Effector memory CD8-positive, alpha-beta T cell (primary cell): ENCODE results near the gene TMEM214.

Experiments
- ATAC-seq: fragments of 150-1000 bp; cut with Tn5 transposase; replicated peaks from 2 replicates; pipeline ENCODE4 v1.10.0; 2021; ENCODE audit warnings: mild to moderate bottlenecking, moderate library complexity
- DNase-seq, 3 experiments: peaks; one replicate each; pipeline ENCODE4 v3.0.0; 2021
- H3K27ac Mint-ChIP-seq, 2 donors: one replicate each; pipeline ENCODE4 v1.8.0; 2022; ENCODE audit warnings: mild to moderate bottlenecking in 2 of 2, mixed read lengths in 2 of 2, moderate library complexity in 2 of 2
- H3K27me3 Mint-ChIP-seq, 2 donors: one replicate each; pipeline ENCODE4 v1.8.0; 2022; ENCODE audit warnings: mixed read lengths in 2 of 2
- H3K36me3 Mint-ChIP-seq: one replicate; pipeline ENCODE4 v1.8.0; 2022; ENCODE audit warnings: mild to moderate bottlenecking, moderate library complexity, mixed read lengths; ENCODE audit not compliant: insufficient read depth
- H3K4me1 Mint-ChIP-seq, 2 donors: one replicate each; pipeline ENCODE4 v1.8.0; 2022; ENCODE audit warnings: low read depth in 2 of 2, mixed read lengths in 2 of 2
- H3K4me3 Mint-ChIP-seq, 2 donors: one replicate each; pipeline ENCODE4 v1.8.0; 2022; ENCODE audit warnings: mild to moderate bottlenecking in 2 of 2, mixed read lengths in 2 of 2, moderate library complexity in 2 of 2
- H3K9me3 Mint-ChIP-seq, 2 donors: one replicate each; pipeline ENCODE4 v1.8.0; 2022; ENCODE audit warnings: mixed read lengths in 2 of 2

The TMEM214 gene

GRCh38 chr2:27081984-27082772 lies 49.4 kb downstream of the TMEM214 start:
- H3K4me1 Mint-ChIP-seq, result peaks cover 24 to 33% of the 10 kb centered on the region in 2 donors
- peak overlapping the region in 1 of 2 donors; percentile 79 for H3K4me3 Mint-ChIP-seq
- peak overlapping the region in 1 of 2 donors; percentile 83 for H3K27ac Mint-ChIP-seq
- no peaks in the 10 kb centered on the region for H3K9me3 Mint-ChIP-seq
- H3K36me3 Mint-ChIP-seq, result peaks cover 8% of the 10 kb centered on the region
- no peak for DNase-seq
- ATAC-seq, result no peak
- H3K27me3 Mint-ChIP-seq, result no peaks in the 10 kb centered on the region

- H3K36me3 Mint-ChIP-seq, result peaks cover 8% of the 10 kb centered on the region
- H3K27me3 Mint-ChIP-seq, result no peaks in the 10 kb centered on the region
- no peaks in the 10 kb centered on the region for H3K9me3 Mint-ChIP-seq
- ATAC-seq (no peak), DNase-seq (no peak)
- H3K27ac Mint-ChIP-seq, result no peak overlapping the region
- H3K4me3 Mint-ChIP-seq, result no peak overlapping the region
- peaks cover 24 to 32% of the 10 kb centered on the region in 2 donors for H3K4me1 Mint-ChIP-seq
Observed at GRCh38 chr2:27082773-27083409, 50.1 kb downstream of the TMEM214 start.

DNA sequence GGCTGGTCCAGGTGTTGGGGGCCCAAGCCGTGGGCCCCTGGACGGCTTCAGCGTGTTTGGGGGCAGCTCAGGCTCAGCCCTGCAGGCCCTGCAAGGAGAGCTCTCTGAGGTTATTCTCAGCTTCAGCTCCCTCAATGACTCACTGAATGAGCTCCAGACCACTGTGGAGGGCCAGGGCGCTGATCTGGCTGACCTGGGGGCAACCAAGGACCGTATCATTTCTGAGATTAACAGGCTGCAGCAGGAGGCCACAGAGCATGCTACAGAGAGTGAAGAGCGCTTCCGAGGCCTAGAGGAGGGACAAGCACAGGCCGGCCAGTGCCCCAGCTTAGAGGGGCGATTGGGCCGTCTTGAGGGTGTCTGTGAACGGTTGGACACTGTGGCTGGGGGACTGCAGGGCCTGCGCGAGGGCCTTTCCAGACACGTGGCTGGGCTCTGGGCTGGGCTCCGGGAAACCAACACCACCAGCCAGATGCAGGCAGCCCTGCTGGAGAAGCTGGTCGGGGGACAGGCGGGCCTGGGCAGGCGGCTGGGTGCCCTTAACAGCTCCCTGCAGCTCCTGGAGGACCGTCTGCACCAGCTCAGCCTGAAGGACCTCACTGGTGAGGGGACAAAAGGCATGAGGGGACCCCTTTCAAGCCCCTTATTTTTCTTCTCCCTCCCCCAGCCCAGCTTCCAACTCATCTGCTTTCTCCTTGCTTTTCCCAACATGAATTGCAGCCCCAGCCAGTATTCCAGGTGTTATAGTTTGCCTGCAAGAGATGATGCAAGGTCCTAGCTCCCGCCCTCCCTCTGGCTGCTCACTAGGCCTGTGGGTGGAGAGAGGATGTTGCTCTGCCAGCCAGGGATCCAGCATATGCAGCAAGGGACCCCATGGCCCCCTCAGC lies 50.9 kb downstream of the TMEM214 start:
- no peak for DNase-seq
- H3K27me3 Mint-ChIP-seq, result no peaks in the 10 kb centered on the region
- peak overlapping the region in 1 of 2 donors; percentile 10 for H3K4me3 Mint-ChIP-seq
- H3K9me3 Mint-ChIP-seq, result no peaks in the 10 kb centered on the region
- H3K4me1 Mint-ChIP-seq, result peaks cover 24 to 31% of the 10 kb centered on the region in 2 donors
- ATAC-seq, result no peak
- H3K27ac Mint-ChIP-seq, result no peak overlapping the region
- H3K36me3 Mint-ChIP-seq, result peaks cover 8% of the 10 kb centered on the region

DNA sequence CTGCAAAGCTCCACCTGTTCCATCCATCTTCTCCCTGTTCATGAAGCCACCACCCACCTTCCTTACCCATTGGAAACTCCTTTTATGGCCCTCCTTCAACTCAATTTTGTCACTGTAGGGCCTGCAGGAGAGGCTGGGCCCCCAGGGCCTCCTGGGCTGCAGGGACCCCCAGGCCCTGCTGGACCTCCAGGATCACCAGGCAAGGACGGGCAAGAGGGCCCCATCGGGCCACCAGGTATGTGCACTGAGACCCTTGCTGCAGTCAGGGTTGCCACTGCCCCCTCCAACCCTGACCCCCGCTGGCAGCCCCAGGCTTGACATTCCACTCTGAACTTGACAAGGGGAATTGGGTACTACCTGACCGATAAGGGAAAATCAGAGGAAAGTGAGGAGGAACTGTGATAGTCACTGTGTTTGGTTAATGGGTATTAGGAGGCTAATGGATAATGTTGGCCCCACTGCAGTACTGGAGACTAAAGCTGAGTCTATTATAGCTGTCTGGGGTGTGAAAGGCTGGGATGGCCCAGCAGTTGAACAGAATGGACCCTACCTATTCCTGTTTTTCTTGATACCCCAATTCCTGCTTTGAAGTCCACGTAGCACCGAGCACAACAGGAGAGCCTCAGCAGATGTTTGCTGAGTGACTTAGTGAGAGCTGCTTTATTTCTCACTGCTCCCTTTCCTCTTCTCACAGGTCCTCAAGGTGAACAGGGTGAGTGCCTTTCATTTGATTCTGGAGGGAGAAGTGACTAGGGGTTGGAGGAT lies 51.7 kb downstream of the TMEM214 start:
- Mint-ChIP-seq H3K27ac (no peak overlapping the region), H3K9me3 (no peaks in the 10 kb centered on the region)

GRCh38 chr2:27085062-27085672 lies 52.4 kb downstream of the TMEM214 start:
- peak overlapping the region; percentile 80 to 82 for H3K4me3 Mint-ChIP-seq
- no peaks in the 10 kb centered on the region for H3K27me3 Mint-ChIP-seq
- no peak for DNase-seq
- peaks cover 8% of the 10 kb centered on the region for H3K36me3 Mint-ChIP-seq
- peak overlapping the region; percentile 33 to 91 for H3K27ac Mint-ChIP-seq
- H3K4me1 Mint-ChIP-seq, result peaks cover 22 to 29% of the 10 kb centered on the region in 2 donors
- no peaks in the 10 kb centered on the region for H3K9me3 Mint-ChIP-seq
- no peak for ATAC-seq

More for the DNA sequence above, 51.7 kb downstream of the TMEM214 start:
- Mint-ChIP-seq H3K27me3 (no peaks in the 10 kb centered on the region), H3K4me3 (peak overlapping the region; percentile 10 to 82), H3K36me3 (peaks cover 8% of the 10 kb centered on the region), H3K4me1 (peaks cover 24 to 31% of the 10 kb centered on the region in 2 donors)
- DNase-seq, result no peak
- ATAC-seq, result no peak

DNA sequence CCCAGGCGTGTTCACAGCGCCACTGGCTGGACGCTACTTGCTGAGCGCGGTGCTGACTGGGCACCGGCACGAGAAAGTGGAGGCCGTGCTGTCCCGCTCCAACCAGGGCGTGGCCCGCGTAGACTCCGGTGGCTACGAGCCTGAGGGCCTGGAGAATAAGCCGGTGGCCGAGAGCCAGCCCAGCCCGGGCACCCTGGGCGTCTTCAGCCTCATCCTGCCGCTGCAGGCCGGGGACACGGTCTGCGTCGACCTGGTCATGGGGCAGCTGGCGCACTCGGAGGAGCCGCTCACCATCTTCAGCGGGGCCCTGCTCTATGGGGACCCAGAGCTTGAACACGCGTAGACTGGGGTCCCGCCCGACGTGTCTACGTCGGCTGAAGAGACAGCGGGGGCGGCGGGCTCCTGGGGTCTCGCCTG lies 52.9 kb downstream of the TMEM214 start:
- Mint-ChIP-seq H3K36me3 (peaks cover 8% of the 10 kb centered on the region), H3K9me3 (no peaks in the 10 kb centered on the region), H3K4me3 (peak overlapping the region; percentile 80 to 82), H3K27ac (peak overlapping the region; percentile 33 to 91), H3K4me1 (peaks cover 19 to 26% of the 10 kb centered on the region in 2 donors), H3K27me3 (no peaks in the 10 kb centered on the region)
- DNase-seq (no peak), ATAC-seq (no peak)

DNA sequence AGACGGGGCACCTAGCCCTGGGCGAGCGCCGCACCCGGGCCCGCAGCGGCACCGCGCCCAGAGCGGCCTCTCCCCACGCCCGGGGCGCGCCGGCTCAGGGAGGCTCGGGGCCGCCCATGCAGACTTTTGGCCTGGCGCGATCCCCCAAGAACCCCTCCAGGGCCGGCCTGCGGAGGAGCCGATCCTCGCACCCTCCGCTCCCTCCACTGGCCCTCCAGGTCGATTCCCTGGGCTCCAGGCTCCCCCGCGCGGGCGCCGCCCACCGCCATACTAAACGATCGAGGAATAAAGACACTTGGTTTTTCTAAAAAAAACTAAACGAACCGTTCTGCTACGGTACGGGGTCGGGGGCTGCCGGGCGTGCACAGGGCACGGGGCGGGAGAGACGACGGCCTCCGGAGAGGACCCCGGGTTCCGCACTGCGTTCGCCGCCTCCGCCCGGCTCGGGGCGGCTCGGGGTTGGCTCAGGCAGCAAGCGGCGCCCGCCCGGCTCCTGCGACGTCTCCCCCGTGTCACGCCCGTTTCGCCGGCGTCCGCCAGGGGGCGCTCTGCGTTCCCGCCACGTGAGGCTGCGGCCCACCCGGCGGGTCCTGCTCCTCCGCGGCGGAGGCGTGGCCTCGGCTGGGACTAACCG lies 53.4 kb downstream of the TMEM214 start:
- H3K36me3 Mint-ChIP-seq, result peaks cover 7% of the 10 kb centered on the region
- ATAC-seq, result peak; percentile 92
- no peaks in the 10 kb centered on the region for H3K27me3 Mint-ChIP-seq
- peak overlapping the region in 1 of 2 donors; percentile 91 for H3K27ac Mint-ChIP-seq
- H3K4me3 Mint-ChIP-seq, result peak overlapping the region; percentile 80 to 82
- H3K4me1 Mint-ChIP-seq, result peaks cover 14 to 21% of the 10 kb centered on the region in 2 donors
- H3K9me3 Mint-ChIP-seq, result no peaks in the 10 kb centered on the region
- peak; percentile 97 to 99 (median 99) for DNase-seq

GRCh38 chr2:27086724-27087593 lies 54.2 kb downstream of the TMEM214 start, which contains the start of gene KHK:
KHK (plus strand) TSS chr2:27086772; CDS start chr2:27087260, 488 bp downstream.
- DNase-seq (no peak), ATAC-seq (no peak)
- H3K36me3 Mint-ChIP-seq, result peaks cover 5% of the 10 kb centered on the region
- peak within 1 kb of the TSS; percentile 80 to 82 for H3K4me3 Mint-ChIP-seq
- peaks cover 8 to 15% of the 10 kb centered on the region in 2 donors for H3K4me1 Mint-ChIP-seq
- no peaks in the 10 kb centered on the region for H3K27me3 Mint-ChIP-seq
- no peaks in the 10 kb centered on the region for H3K9me3 Mint-ChIP-seq
- peak within 1 kb of the TSS; percentile 33 to 91 for H3K27ac Mint-ChIP-seq

DNA sequence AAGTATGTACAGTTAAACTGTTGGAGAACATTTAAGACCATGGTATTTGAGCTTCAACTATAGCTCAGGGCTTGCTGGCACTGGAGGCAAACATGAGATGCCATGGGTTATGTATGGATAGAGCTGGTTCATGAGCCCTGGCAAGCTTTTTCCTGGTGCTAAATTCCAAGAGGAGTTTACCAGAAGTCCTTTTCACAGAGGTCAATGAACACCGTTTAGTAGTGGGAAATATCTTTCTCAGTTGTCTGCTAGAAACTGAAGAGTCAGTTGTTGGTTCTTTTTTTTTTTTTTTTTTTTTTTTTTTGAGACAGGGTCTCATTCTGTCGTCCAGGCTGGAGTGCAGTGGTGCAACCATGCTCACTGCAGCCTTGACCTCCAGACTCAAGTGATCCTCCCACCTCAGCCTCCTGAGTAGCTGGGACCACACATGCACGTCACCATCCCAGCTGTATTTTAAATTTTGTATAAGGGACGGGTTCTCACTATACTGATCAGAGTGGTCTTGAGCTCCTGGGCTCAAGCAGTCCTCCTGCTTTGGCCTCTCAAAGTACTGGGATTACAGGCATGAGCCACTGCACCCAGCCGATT lies 55.2 kb downstream of the TMEM214 start:
- Mint-ChIP-seq H3K9me3 (no peaks in the 10 kb centered on the region), H3K27me3 (no peaks in the 10 kb centered on the region), H3K27ac (no peak overlapping the region), H3K4me1 (peaks cover 8 to 15% of the 10 kb centered on the region in 2 donors), H3K36me3 (peaks cover 5% of the 10 kb centered on the region), H3K4me3 (peak overlapping the region in 1 of 2 donors; percentile 80)
- DNase-seq (no peak), ATAC-seq (no peak)

DNA sequence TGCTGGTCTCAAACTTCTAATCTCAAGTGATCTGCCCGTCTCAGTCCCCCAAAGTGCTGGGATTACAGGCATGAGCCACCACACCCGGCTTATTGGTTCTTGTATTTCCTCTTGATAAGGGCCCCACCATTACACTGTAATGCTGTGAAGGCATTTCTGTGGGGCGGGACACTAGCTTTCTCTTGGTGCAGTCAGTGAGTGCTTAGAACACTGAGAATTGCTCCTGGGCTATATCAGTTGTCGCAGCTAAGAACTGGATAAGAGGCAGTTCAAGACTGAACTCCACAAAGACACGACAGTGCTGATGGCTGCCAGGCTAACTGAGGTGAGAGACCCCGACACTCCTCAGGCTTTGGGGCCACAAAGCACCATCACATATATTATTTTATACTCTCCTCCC lies 55.9 kb downstream of the TMEM214 start:
- Mint-ChIP-seq H3K4me1 (peaks cover 8 to 15% of the 10 kb centered on the region in 2 donors), H3K27ac (peak overlapping the region in 1 of 2 donors; percentile 46), H3K4me3 (no peak overlapping the region), H3K9me3 (no peaks in the 10 kb centered on the region), H3K27me3 (no peaks in the 10 kb centered on the region), H3K36me3 (peaks cover 5% of the 10 kb centered on the region)
- ATAC-seq (no peak), DNase-seq (no peak)
